Panc1 (cell line): ENCODE data around the gene CEACAM21.

Source experiments
- TCF7L2 ChIP-seq: IDR thresholded peaks from 2 replicates; pipeline ENCODE4 v1.6.1; 2011; ENCODE audit warnings: mild to moderate bottlenecking, low read depth, low read length, inconsistent platforms
- TF ChIP-seq, protein P1 (sequence below): fragments of 450-650 bp; IDR thresholded peaks from 2 replicates; pipeline ENCODE4 v1.5.1; 2017; ENCODE audit warnings: mild to moderate bottlenecking

GRCh38 chr19:41545547-41545946 lies 30.4 kb upstream of the CEACAM21 start:
- TF ChIP-seq, protein P1, sequence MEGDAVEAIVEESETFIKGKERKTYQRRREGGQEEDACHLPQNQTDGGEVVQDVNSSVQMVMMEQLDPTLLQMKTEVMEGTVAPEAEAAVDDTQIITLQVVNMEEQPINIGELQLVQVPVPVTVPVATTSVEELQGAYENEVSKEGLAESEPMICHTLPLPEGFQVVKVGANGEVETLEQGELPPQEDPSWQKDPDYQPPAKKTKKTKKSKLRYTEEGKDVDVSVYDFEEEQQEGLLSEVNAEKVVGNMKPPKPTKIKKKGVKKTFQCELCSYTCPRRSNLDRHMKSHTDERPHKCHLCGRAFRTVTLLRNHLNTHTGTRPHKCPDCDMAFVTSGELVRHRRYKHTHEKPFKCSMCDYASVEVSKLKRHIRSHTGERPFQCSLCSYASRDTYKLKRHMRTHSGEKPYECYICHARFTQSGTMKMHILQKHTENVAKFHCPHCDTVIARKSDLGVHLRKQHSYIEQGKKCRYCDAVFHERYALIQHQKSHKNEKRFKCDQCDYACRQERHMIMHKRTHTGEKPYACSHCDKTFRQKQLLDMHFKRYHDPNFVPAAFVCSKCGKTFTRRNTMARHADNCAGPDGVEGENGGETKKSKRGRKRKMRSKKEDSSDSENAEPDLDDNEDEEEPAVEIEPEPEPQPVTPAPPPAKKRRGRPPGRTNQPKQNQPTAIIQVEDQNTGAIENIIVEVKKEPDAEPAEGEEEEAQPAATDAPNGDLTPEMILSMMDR: no peak
- TF ChIP-seq TCF7L2: no peak
